SH-SY5Y (cell line): ENCODE measurements around the gene EMX1.

ENCODE experiments used
- GATA2 ChIP-seq: IDR thresholded peaks from 2 replicates; pipeline ENCODE4 v1.6.1; 2011; ENCODE audit warnings: mild to moderate bottlenecking, low read depth, low read length
- GATA3 ChIP-seq: IDR thresholded peaks from 2 replicates; pipeline ENCODE4 v1.6.1; 2011; ENCODE audit warnings: low read depth, mild to moderate bottlenecking, low read length, moderate library complexity

DNA sequence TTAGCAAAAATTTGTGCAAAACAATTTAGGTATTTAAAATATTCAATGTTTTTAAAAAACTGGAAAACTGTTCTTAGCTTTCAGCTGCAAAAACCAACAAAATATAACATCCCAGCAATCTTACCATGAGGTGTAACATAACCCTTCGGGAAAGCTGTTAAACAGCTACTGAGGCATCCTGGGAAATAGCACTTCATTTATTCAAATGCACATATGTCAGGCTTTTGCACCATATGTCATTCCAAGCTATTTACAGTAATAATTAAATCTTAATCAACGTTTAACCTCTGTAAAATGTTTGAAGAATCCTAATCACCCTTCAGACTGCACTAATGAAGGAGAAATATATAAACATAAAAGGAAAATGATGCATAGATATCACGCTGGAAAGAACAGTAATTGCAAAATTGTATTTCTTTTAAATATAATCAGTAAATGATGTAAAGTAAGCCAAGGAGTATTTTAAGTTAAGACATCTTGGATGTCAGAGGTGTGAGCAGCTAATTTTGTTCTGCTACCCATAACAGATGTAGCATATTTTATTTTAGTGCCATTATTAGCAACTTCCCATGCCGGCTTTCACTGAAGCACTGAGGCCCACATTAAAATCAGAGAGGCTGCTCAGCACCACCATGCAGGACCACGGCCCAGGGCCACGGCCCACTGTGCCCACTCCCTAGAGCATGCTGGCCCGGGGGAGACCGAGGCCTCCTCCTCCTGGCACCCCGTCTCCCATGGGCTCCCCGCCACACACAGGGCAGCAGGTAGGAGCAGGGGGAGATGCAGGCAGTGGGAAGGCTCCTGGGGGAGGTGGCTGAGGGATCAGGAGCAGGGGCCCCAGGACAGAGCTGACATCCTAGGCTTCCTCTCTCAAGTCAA is 30.9 kb downstream of the EMX1 start:
- TF ChIP-seq GATA2 (no peak), GATA3 (no peak)
